ENCODE data around the gene TMTC4. TPM values are rescaled to one million over a fixed set of nuclear protein-coding genes. Genes with fewer than 3 reads are reported as not detected.

Gene TMTC4
- total RNA-seq, 3 donors from 2014 or later (not counting 1 experiment from before 2014, with no cell fraction given), result 16.2 to 24.9 (median 17.3) TPM

DNA sequence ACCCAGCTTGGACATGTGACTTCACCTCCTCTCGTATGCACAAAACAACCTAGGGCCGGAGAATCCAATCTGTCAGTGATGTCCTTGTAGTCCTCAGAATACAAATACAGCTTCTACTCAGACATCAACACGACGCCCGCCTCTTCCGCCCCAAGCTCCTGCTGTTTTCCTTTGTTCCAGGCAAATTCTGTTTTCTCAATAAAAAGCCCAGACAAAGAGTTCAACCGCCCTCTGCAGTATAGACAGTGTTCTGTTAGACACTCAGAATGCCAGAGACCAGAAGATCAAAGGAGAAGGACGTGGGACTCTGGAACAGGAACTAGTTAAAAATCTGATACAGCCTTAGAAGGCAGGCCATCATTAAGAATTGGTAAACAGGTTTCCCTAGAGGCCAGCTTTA lies 44.0 kb downstream of the TMTC4 start:
- no peaks in the 10 kb centered on the region for H3K27me3 Mint-ChIP-seq (ENCODE audit: low read depth in 2 of 2)
- TF ChIP-seq, protein P1, sequence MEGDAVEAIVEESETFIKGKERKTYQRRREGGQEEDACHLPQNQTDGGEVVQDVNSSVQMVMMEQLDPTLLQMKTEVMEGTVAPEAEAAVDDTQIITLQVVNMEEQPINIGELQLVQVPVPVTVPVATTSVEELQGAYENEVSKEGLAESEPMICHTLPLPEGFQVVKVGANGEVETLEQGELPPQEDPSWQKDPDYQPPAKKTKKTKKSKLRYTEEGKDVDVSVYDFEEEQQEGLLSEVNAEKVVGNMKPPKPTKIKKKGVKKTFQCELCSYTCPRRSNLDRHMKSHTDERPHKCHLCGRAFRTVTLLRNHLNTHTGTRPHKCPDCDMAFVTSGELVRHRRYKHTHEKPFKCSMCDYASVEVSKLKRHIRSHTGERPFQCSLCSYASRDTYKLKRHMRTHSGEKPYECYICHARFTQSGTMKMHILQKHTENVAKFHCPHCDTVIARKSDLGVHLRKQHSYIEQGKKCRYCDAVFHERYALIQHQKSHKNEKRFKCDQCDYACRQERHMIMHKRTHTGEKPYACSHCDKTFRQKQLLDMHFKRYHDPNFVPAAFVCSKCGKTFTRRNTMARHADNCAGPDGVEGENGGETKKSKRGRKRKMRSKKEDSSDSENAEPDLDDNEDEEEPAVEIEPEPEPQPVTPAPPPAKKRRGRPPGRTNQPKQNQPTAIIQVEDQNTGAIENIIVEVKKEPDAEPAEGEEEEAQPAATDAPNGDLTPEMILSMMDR (IDR thresholded peaks at IDR 0.05), result no peak
- H3K9me3 Mint-ChIP-seq, result no peaks in the 10 kb centered on the region
- peaks cover 21% of the 10 kb centered on the region for H3K36me3 ChIP-seq (ENCODE audit: control insufficient read depth, insufficient read depth, low read length)
- intact Hi-C loops (cut with micrococcal nuclease), result no loop called here
- H3K4me1 Mint-ChIP-seq, result peaks cover 42 to 43% of the 10 kb centered on the region in 2 donors
- no peaks in the 10 kb centered on the region for H3K9me3 ChIP-seq (ENCODE audit: control insufficient read depth, insufficient read depth, low read length)
- H3K27ac Mint-ChIP-seq, result peak overlapping the region; percentile 85 to 93
- no peak overlapping the region for H3K27ac ChIP-seq (ENCODE audit: low read length)
- peaks cover 13% of the 10 kb centered on the region for H3K36me3 Mint-ChIP-seq
- H3K4me1 ChIP-seq (ENCODE audit: control insufficient read depth, insufficient read depth, low read length), result peaks cover 11% of the 10 kb centered on the region
- H3K27me3 ChIP-seq (ENCODE audit: control insufficient read depth, insufficient read depth, low read length), result no peaks in the 10 kb centered on the region
- H3K4me3 Mint-ChIP-seq, result peak overlapping the region; percentile 31
- ATAC-seq (no peak), DNase-seq (no peak)
- WGBS (ENCODE audit: insufficient coverage), result 92% methylated on average over 8 of the region's 8 CpGs
- H3K4me3 ChIP-seq (ENCODE audit: low read length), result no peak overlapping the region

- Mint-ChIP-seq H3K9me3 (no peaks in the 10 kb centered on the region), H3K4me1 (peaks cover 39 to 42% of the 10 kb centered on the region in 2 donors), H3K27me3 (ENCODE audit: low read depth in 2 of 2) (no peaks in the 10 kb centered on the region), H3K36me3 (peaks cover 24% of the 10 kb centered on the region), H3K4me3 (no peak overlapping the region), H3K27ac (peak overlapping the region in 1 of 2 donors; percentile 64)
- Histone ChIP-seq H3K36me3 (ENCODE audit: control insufficient read depth, insufficient read depth, low read length) (peaks cover 10% of the 10 kb centered on the region), H3K27ac (ENCODE audit: low read length) (no peak overlapping the region), H3K27me3 (ENCODE audit: control insufficient read depth, insufficient read depth, low read length) (no peaks in the 10 kb centered on the region), H3K4me3 (ENCODE audit: low read length) (no peak overlapping the region), H3K4me1 (ENCODE audit: control insufficient read depth, insufficient read depth, low read length) (peaks cover 11% of the 10 kb centered on the region), H3K9me3 (ENCODE audit: control insufficient read depth, insufficient read depth, low read length) (no peaks in the 10 kb centered on the region)
- WGBS (ENCODE audit: insufficient coverage), result 90% methylated on average over 15 of the region's 15 CpGs
- TF ChIP-seq, protein P1 (IDR thresholded peaks at IDR 0.05), result no peak
- intact Hi-C loops (cut with micrococcal nuclease), result no loop called here
- DNase-seq (no peak), ATAC-seq (no peak)
These were observed 47.5 kb downstream of the TMTC4 start for GRCh38 chr13:100627120-100627519.

GRCh38 chr13:100625447-100625846 lies 49.1 kb downstream of the TMTC4 start:
- Histone ChIP-seq H3K36me3 (ENCODE audit: control insufficient read depth, insufficient read depth, low read length) (peaks cover 10% of the 10 kb centered on the region), H3K27ac (ENCODE audit: low read length) (no peak overlapping the region), H3K4me3 (ENCODE audit: low read length) (no peak overlapping the region), H3K4me1 (ENCODE audit: control insufficient read depth, insufficient read depth, low read length) (peaks cover 11% of the 10 kb centered on the region), H3K9me3 (ENCODE audit: control insufficient read depth, insufficient read depth, low read length) (no peaks in the 10 kb centered on the region), H3K27me3 (ENCODE audit: control insufficient read depth, insufficient read depth, low read length) (no peaks in the 10 kb centered on the region)
- intact Hi-C loops (cut with micrococcal nuclease), result no loop called here
- H3K4me3 Mint-ChIP-seq, result no peak overlapping the region
- H3K27me3 Mint-ChIP-seq (ENCODE audit: low read depth in 2 of 2), result no peaks in the 10 kb centered on the region
- no peak for DNase-seq
- TF ChIP-seq, protein P1 (IDR thresholded peaks at IDR 0.05), result no peak
- ATAC-seq, result no peak
- H3K27ac Mint-ChIP-seq, result no peak overlapping the region
- peaks cover 35% of the 10 kb centered on the region in 2 donors for H3K4me1 Mint-ChIP-seq
- H3K9me3 Mint-ChIP-seq, result no peaks in the 10 kb centered on the region
- WGBS (ENCODE audit: insufficient coverage), result 98% methylated on average over 9 of the region's 9 CpGs
- peaks cover 25% of the 10 kb centered on the region for H3K36me3 Mint-ChIP-seq

DNA sequence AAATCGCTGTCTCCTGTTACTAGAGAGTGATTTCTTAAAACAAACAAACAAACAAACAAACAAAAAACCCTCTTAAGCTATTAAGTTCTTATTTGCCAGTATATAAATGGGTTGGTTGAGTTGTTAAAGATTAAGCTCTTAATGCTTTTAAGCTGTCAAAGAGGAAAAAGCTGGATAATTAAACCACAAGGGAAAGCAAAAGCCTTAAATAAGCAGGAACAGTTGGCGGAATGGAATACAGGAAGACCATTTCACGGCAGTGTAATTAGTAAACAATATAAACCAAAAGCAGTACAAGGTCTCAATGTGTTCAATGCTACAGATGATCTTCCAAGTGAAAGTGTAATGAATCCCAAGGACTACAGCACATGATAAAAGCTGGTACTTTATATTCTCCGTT lies 53.8 kb downstream of the TMTC4 start:
- ATAC-seq, result no peak
- peaks cover 5 to 16% of the 10 kb centered on the region in 2 donors for H3K4me1 Mint-ChIP-seq

More for the DNA sequence above, 53.8 kb downstream of the TMTC4 start:
- Mint-ChIP-seq H3K27ac (no peak overlapping the region), H3K36me3 (peaks cover 14% of the 10 kb centered on the region), H3K4me3 (no peak overlapping the region), H3K9me3 (no peaks in the 10 kb centered on the region), H3K27me3 (ENCODE audit: low read depth in 2 of 2) (no peaks in the 10 kb centered on the region)
- TF ChIP-seq, protein P1 (IDR thresholded peaks at IDR 0.05), result no peak
- Histone ChIP-seq H3K4me1 (ENCODE audit: control insufficient read depth, insufficient read depth, low read length) (no peaks in the 10 kb centered on the region), H3K27ac (ENCODE audit: low read length) (no peak overlapping the region), H3K4me3 (ENCODE audit: low read length) (no peak overlapping the region), H3K9me3 (ENCODE audit: control insufficient read depth, insufficient read depth, low read length) (no peaks in the 10 kb centered on the region), H3K36me3 (ENCODE audit: control insufficient read depth, insufficient read depth, low read length) (peaks cover 3% of the 10 kb centered on the region), H3K27me3 (ENCODE audit: control insufficient read depth, insufficient read depth, low read length) (no peaks in the 10 kb centered on the region)
- DNase-seq, result no peak
- intact Hi-C loops (cut with micrococcal nuclease), result no loop called here
- WGBS (ENCODE audit: insufficient coverage), result 95% methylated on average over 3 of the region's 4 CpGs

All from natural killer cell (primary cell).